Measurements from ENCODE around the gene TUBA3C.
"Not testable (repeated sequence)": the region's sequence is repeated elsewhere in the genome, so short reads cannot be mapped to it uniquely, and the experiment has no call there.

The TUBA3C gene

GRCh38 chr13:19181621-19182485 is at the start of gene TUBA3C:
Gene TUBA3C, minus strand, starts transcription at chr13:19181824. Its CDS starts 77 bp downstream, at chr13:19181747.
- no peak for DNase-seq

- not testable (repeated sequence) for DNase-seq
These were observed 25.8 kb upstream of the TUBA3C start for GRCh38 chr13:19207413-19207812.

- DNase-seq = not testable (repeated sequence)
These were observed 11.0 kb upstream of the TUBA3C start for GRCh38 chr13:19192622-19193021.

GRCh38 chr13:19189911-19190310 is 8.3 kb upstream of the TUBA3C start:
- DNase-seq = not testable (repeated sequence)

- not testable (repeated sequence) for DNase-seq
These were observed 7.7 kb upstream of the TUBA3C start for GRCh38 chr13:19189368-19189767.

- DNase-seq = no peak
These were observed 4.4 kb upstream of the TUBA3C start for GRCh38 chr13:19185865-19186645.

GRCh38 chr13:19185086-19185864 is 3.7 kb upstream of the TUBA3C start:
- no peak for DNase-seq

- DNase-seq = no peak
These were observed 2.6 kb upstream of the TUBA3C start for GRCh38 chr13:19184176-19184575.

GRCh38 chr13:19183676-19184075 is 2.1 kb upstream of the TUBA3C start:
- DNase-seq = no peak

GRCh38 chr13:19182536-19182935 is 912 bp upstream of the TUBA3C start:
- DNase-seq = no peak

- DNase-seq = no peak
These were observed 503 bp downstream of the TUBA3C start for GRCh38 chr13:19181021-19181620.

- no peak for DNase-seq
These were observed 1.7 kb downstream of the TUBA3C start for GRCh38 chr13:19179916-19180315.

GRCh38 chr13:19178901-19179593 is 2.6 kb downstream of the TUBA3C start:
- no peak for DNase-seq

- not testable (repeated sequence) for DNase-seq
These were observed 4.4 kb downstream of the TUBA3C start for GRCh38 chr13:19176981-19177776.

GRCh38 chr13:19173752-19174151 is 7.9 kb downstream of the TUBA3C start:
- DNase-seq = no peak

GRCh38 chr13:19172647-19173030 is 9.0 kb downstream of the TUBA3C start:
- DNase-seq = no peak

- DNase-seq = no peak
These were observed 9.5 kb downstream of the TUBA3C start for GRCh38 chr13:19172007-19172646.

GRCh38 chr13:19171563-19171962 is 10.1 kb downstream of the TUBA3C start:
- no peak for DNase-seq

GRCh38 chr13:19169991-19170390 is 11.6 kb downstream of the TUBA3C start:
- DNase-seq = no peak

GRCh38 chr13:19169496-19169895 is 12.1 kb downstream of the TUBA3C start:
- DNase-seq = no peak

GRCh38 chr13:19161308-19161707 is 20.3 kb downstream of the TUBA3C start:
- no peak for DNase-seq

All from GOT3 (cell line).